ENCODE measurements around the gene TAF8. TPM values are rescaled to one million over a fixed set of nuclear protein-coding genes. Genes with fewer than 3 reads are reported as not detected.

The TAF8 gene
- total and polyA plus RNA-seq, 12 donors = 10.1 to 83.7 (median 22.9) TPM

DNA sequence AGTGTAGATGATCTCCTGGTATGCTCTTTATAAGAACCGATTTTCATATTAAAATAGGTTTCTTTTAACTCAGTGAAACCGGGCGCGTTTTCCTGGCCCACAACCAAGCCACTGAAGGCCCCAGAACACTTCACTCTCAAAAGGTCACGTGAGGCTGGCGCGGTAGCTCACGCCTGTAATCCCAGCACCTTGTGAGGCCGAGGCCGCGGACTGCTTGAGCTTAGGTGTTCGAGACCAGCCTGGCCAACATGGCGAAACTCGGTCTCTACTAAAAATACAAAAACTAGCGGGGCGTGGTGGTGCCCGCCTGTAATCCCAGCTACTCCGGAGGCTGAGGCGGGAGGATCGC lies 402 bp upstream of the TAF8 start:
- H3K36me3 ChIP-seq (replicated peaks in 1 of 2) = peaks cover 0 to 31% of the 10 kb centered on the region in 2 donors
- DNase-seq = peak; percentile 55 to 83 (median 64)
- TF ChIP-seq POLR2A (IDR thresholded peaks at IDR 0.05) = no peak
- TF ChIP-seq, protein P1, sequence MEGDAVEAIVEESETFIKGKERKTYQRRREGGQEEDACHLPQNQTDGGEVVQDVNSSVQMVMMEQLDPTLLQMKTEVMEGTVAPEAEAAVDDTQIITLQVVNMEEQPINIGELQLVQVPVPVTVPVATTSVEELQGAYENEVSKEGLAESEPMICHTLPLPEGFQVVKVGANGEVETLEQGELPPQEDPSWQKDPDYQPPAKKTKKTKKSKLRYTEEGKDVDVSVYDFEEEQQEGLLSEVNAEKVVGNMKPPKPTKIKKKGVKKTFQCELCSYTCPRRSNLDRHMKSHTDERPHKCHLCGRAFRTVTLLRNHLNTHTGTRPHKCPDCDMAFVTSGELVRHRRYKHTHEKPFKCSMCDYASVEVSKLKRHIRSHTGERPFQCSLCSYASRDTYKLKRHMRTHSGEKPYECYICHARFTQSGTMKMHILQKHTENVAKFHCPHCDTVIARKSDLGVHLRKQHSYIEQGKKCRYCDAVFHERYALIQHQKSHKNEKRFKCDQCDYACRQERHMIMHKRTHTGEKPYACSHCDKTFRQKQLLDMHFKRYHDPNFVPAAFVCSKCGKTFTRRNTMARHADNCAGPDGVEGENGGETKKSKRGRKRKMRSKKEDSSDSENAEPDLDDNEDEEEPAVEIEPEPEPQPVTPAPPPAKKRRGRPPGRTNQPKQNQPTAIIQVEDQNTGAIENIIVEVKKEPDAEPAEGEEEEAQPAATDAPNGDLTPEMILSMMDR (IDR thresholded peaks at IDR 0.05) = no peak
- H3K27ac ChIP-seq = peak overlapping the region in 4 of 5 donors; percentile 84 to 93 (median 90)
- peak overlapping the region in 2 of 4 donors; percentile 58 to 93 for H3K4me3 ChIP-seq
- peaks cover 33 to 78% of the 10 kb centered on the region in 2 donors for H3K4me1 ChIP-seq (replicated peaks in 1 of 2)
- H3K9me3 ChIP-seq (replicated peaks in 1 of 3) = no peaks in the 10 kb centered on the region
- WGBS, 4 donors = 30 to 47% (median 34%) methylated on average over 13 to 20 of the region's 20 CpGs
- H3K27me3 ChIP-seq = no peaks in the 10 kb centered on the region
- intact Hi-C loops (cut with DNase I) = no loop called here

DNA sequence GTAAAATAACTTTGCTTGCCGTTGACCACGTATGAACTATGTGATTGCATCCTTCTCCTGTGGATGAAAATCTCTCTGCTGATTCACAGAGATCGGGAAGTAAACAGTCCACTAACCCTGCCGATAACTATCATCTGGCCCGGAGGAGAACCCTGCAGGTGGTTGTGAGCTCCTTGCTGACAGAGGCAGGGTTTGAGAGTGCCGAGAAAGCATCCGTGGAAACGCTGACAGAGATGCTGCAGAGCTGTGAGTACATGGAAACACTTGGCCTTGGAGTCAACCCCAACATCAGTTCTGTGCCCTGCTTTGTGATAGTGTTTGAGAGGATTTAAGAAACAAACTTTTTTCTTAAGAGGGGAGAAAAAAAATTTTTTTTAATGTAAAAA lies 937 bp downstream of the TAF8 start:
- Histone ChIP-seq H3K27me3 (no peaks in the 10 kb centered on the region), H3K9me3 (replicated peaks in 1 of 3) (no peaks in the 10 kb centered on the region), H3K4me1 (replicated peaks in 1 of 2) (peaks cover 21 to 65% of the 10 kb centered on the region in 2 donors), H3K36me3 (replicated peaks in 1 of 2) (peaks cover 0 to 44% of the 10 kb centered on the region in 2 donors), H3K4me3 (peak overlapping the region in 2 of 4 donors; percentile 58 to 93), H3K27ac (peak overlapping the region in 3 of 5 donors; percentile 82 to 92 (median 89))
- intact Hi-C loops (cut with DNase I) = no loop called here
- DNase-seq = no peak
- TF ChIP-seq POLR2A (IDR thresholded peaks at IDR 0.05) = no peak
- TF ChIP-seq, protein P1 (IDR thresholded peaks at IDR 0.05) = no peak
- WGBS, 4 donors = 15 to 25% (median 19%) methylated on average over 8 of the region's 8 CpGs

DNA sequence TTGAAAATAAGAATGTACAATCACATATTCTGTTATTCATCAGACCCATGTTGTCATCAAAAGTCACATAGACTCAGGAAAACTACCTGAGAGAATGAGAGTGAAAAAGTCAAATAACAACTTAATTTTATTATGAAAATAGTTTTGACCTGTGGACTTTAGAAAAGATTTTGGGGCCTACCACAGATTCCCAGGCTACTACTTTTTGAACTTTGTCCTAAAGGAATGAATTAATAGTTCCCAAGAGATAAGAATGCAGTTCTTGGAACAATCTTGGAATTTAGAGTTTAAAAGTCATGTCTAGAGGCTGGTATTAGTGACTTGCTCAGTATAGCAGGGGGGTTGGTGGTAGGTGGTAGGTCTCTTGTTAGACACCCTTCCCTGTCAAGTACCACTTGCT lies 3.3 kb downstream of the TAF8 start:
- Histone ChIP-seq H3K36me3 (replicated peaks in 1 of 2) (peaks cover 0 to 67% of the 10 kb centered on the region in 2 donors), H3K9me3 (replicated peaks in 1 of 3) (no peaks in the 10 kb centered on the region), H3K27ac (no peak overlapping the region), H3K27me3 (no peaks in the 10 kb centered on the region), H3K4me3 (no peak overlapping the region), H3K4me1 (replicated peaks in 1 of 2) (peaks cover 12 to 45% of the 10 kb centered on the region in 2 donors)
- no peak for DNase-seq
- intact Hi-C loops (cut with DNase I) = no loop called here
- TF ChIP-seq POLR2A (IDR thresholded peaks at IDR 0.05) = no peak
- TF ChIP-seq, protein P1 (IDR thresholded peaks at IDR 0.05) = no peak

DNA sequence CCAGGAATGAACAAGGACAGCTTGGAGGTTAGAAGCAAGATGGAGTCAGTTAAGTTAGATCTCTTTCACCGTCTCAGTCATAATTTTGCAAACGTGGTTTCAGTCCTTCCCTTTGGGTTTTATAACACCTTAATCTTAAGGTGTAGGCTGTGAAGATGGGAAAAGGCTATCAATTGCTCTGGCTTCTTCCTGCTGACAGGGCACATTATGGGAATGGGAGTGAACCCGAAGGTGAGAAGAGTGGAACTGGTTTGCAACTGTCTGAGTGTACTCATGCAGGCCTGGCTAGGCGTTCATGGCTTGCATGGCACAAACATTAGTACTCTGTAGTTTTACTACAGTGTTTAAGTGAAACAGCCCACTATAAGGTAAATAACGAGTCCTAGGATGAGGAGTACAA lies 9.4 kb downstream of the TAF8 start:
- H3K4me1 ChIP-seq (replicated peaks in 1 of 2) = no peaks in the 10 kb centered on the region
- no peak for TF ChIP-seq POLR2A (IDR thresholded peaks at IDR 0.05)
- TF ChIP-seq, protein P1 (IDR thresholded peaks at IDR 0.05) = no peak
- intact Hi-C loops (cut with DNase I) = no loop called here
- WGBS, 4 donors = 95 to 97% (median 95%) methylated on average over 5 of the region's 5 CpGs
- DNase-seq = no peak
- no peaks in the 10 kb centered on the region for H3K9me3 ChIP-seq (replicated peaks in 1 of 3)
- H3K36me3 ChIP-seq (replicated peaks in 1 of 2) = peaks cover 0 to 85% of the 10 kb centered on the region in 2 donors
- H3K27me3 ChIP-seq = no peaks in the 10 kb centered on the region
- no peak overlapping the region for H3K4me3 ChIP-seq
- H3K27ac ChIP-seq = no peak overlapping the region
